Ovary (tissue), 9 donors: Measurements from ENCODE around the gene SLX4. TPM values are rescaled to one million over a fixed set of nuclear protein-coding genes. Genes with fewer than 3 reads are reported as not detected.

Experiments
- DNase-seq, 5 donors: peaks; one replicate each; pipeline ENCODE4 v3.0.0-alpha.2; 2019 to 2020
- H3K27ac ChIP-seq, 2 donors: fragments of 200-600 bp; one replicate each; pipeline versions ENCODE4 v1.5.1 to v1.8.0; 2019 to 2022
- H3K27me3 ChIP-seq: fragments of 200-600 bp; one replicate; pipeline ENCODE4 v1.8.0; 2022
- H3K36me3 ChIP-seq: fragments of 200-600 bp; sonication (generic); one replicate; pipeline ENCODE4 v1.5.1; 2019
- H3K4me1 ChIP-seq: one replicate; pipeline ENCODE4 v1.8.1; 2013; ENCODE audit warnings: mild to moderate bottlenecking, moderate library complexity; ENCODE audit not compliant: insufficient read depth
- H3K4me3 ChIP-seq: fragments of 200-600 bp; sonication (generic); one replicate; pipeline ENCODE4 v1.5.1; 2017
- H3K9me3 ChIP-seq, 2 donors: fragments of 200-600 bp in 1 of 2; sonication (generic) in 1 of 2; one replicate each; pipeline versions ENCODE4 v1.5.1 to v1.8.1; 2013 to 2019; ENCODE audit warnings: mild to moderate bottlenecking in 1 of 2, moderate library complexity in 1 of 2
- CTCF ChIP-seq, 3 donors: fragments of 450-650 bp in 2 of 3; fragments of 200-600 bp in 1 of 3; IDR thresholded peaks; one replicate each; pipeline versions ENCODE4 v1.5.1 to v1.8.0; 2016 to 2022; ENCODE audit warnings: antibody characterized with exemption in 3 of 3, mild to moderate bottlenecking in 1 of 3
- EP300 ChIP-seq: sonication (generic); formaldehyde crosslinking; IDR thresholded peaks from one replicate; pipeline ENCODE4 v1.6.1; 2017; ENCODE audit warnings: antibody characterized with exemption
- POLR2A ChIP-seq: fragments of 450-650 bp; IDR thresholded peaks from one replicate; pipeline ENCODE4 v1.6.1; 2017; ENCODE audit warnings: antibody characterized with exemption, mild to moderate bottlenecking, moderate library complexity
- WGBS, 3 donors: extraction: QIAGEN DNeasy Blood & Tissue Kit in 1 of 3; methylation state at CpG; one replicate each; pipeline versions ENCODE4 v1.1.5 to v1.1.7; 2013 to 2017; 5-methylcytosine and 5-hydroxymethylcytosine counted together
- intact Hi-C, 4 donors: fragments of 100-400 bp; cut with DNase I; formaldehyde crosslinking; loops; one replicate each; pipeline versions ENCODE4 v1.11.0 to v1.15.1; 2022 to 2023
- polyA plus RNA-seq, 2 donors: library from polyadenylated mRNA; stranded (reverse); fragments of 200-250 nt in 1 of 2; fragments of 350-450 nt in 1 of 2; fragmentation: Illumina TruSeq in 1 of 2; extraction: RNeasy Lipid Tissue Mini Kit (QIAGEN cat#74804) in 1 of 2; gene quantifications; one replicate each; pipeline ENCODE4 v1.2.3, GENCODE V29; 2013 to 2014
- total RNA-seq, 7 donors: library from RNA; depleted of rRNA in 2 of 7; stranded (reverse); fragments of >200 nt in 2 of 7; fragmentation: NEBNext Ultra II Directional in 3 of 7; extraction: Animal tissue kit (Norgen Biotek cat#: 25700) in 3 of 7; gene quantifications; one replicate each; pipeline versions ENCODE4 v1.1.0 to v1.2.4, GENCODE V29; 2016 to 2023
- donor health status: DM: no; HTN: no; CAD: no; lungs with moderate emphysema.
- donor health status: DM: no; HTN: no; CAD: no.
- donor health status: Bipolar disorder and iron deficiency.
- donor health status: DM: yes; HTN: yes; CAD: no.
- donor health status: DM: no; HTN: no; CAD: no.
- donor health status: DM: yes; HTN: yes; CAD: no.

SLX4 gene
- total and polyA plus RNA-seq, 9 donors = 1.7 to 4.9 (median 3.2) TPM

GRCh38 chr16:3570420-3571062, 40.9 kb downstream of the SLX4 start:
- no peaks in the 10 kb centered on the region for H3K36me3 ChIP-seq

DNA sequence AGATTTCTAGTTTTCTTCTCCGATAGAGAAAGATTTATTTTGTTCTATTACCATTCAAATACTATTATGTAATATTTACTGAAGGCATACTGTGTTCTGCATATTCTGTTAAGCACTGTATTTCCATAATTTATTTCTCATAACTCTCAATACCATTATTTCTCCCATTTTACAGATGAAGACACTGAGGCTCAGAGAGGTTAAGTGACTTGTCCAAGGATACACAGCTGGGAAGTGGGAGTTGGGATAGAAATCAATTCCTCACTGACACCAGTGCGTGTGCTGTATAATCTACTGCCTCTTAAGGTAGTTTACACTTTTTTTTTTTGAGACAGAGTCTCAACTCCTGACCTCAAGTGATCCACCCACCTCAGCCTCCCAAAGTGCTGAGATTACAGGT, 41.6 kb downstream of the SLX4 start:
- intact Hi-C loops = no loop called here
- Histone ChIP-seq H3K36me3 (no peaks in the 10 kb centered on the region), H3K27ac (no peak overlapping the region), H3K9me3 (no peaks in the 10 kb centered on the region), H3K4me3 (no peak overlapping the region), H3K27me3 (no peaks in the 10 kb centered on the region), H3K4me1 (no peaks in the 10 kb centered on the region)
- no peak for DNase-seq
- TF ChIP-seq EP300 = no peak
- no peak for TF ChIP-seq POLR2A
- TF ChIP-seq CTCF (IDR thresholded peaks at IDR 0.05) = no peak
- 96 to 98% (median 96%) methylated on average over 2 of the region's 2 CpGs for WGBS, 3 donors

More at GRCh38 chr16:3570420-3571062, 40.9 kb downstream of the SLX4 start:
- WGBS, 3 donors = 71 to 80% (median 76%) methylated on average over 4 of the region's 4 CpGs
- H3K27me3 ChIP-seq = no peaks in the 10 kb centered on the region
- no peak for DNase-seq
- no peak overlapping the region for H3K27ac ChIP-seq
- H3K4me3 ChIP-seq = no peak overlapping the region
- intact Hi-C loops = no loop called here
- no peaks in the 10 kb centered on the region for H3K4me1 ChIP-seq
- H3K9me3 ChIP-seq = no peaks in the 10 kb centered on the region
- TF ChIP-seq EP300 (no peak), POLR2A (no peak), CTCF (IDR thresholded peaks at IDR 0.05) (no peak)

GRCh38 chr16:3566990-3567389, 44.4 kb downstream of the SLX4 start:
- WGBS, 3 donors = 33 to 47% (median 36%) methylated on average over 8 of the region's 8 CpGs
- TF ChIP-seq EP300 (no peak), CTCF (IDR thresholded peaks at IDR 0.05) (no peak), POLR2A (no peak)
- Histone ChIP-seq H3K27ac (no peak overlapping the region), H3K36me3 (no peaks in the 10 kb centered on the region), H3K27me3 (no peaks in the 10 kb centered on the region), H3K4me1 (no peaks in the 10 kb centered on the region), H3K9me3 (no peaks in the 10 kb centered on the region), H3K4me3 (no peak overlapping the region)
- intact Hi-C loops = no loop called here
- DNase-seq = no peak

DNA sequence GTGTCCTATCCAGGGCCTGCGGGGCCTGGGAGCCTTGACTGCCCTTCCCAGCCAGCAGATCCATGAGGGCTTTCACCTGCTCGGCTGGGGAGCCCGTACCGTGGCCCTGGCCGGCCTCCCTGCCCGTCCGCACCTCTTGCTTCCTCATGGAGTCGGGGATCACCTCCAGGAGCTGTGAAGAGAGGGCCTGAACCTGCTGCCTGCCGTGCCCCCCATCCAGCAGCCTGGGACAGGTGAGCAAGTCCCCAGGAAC, 46.6 kb downstream of the SLX4 start:
- WGBS, 3 donors = 92 to 98% (median 96%) methylated on average over 9 of the region's 9 CpGs
- Histone ChIP-seq H3K36me3 (no peaks in the 10 kb centered on the region), H3K4me1 (no peaks in the 10 kb centered on the region), H3K9me3 (no peaks in the 10 kb centered on the region), H3K27me3 (no peaks in the 10 kb centered on the region), H3K27ac (no peak overlapping the region), H3K4me3 (no peak overlapping the region)
- TF ChIP-seq CTCF (IDR thresholded peaks at IDR 0.05) = no peak
- TF ChIP-seq EP300 = no peak
- TF ChIP-seq POLR2A = no peak
- DNase-seq = no peak
- intact Hi-C loops = no loop called here
